PC-3 (cell line): Measurements from ENCODE around the gene TRMT10C.

Source experiments
- CTCF ChIP-seq: fragments of 300-600 bp; sonication (generic); conservative IDR thresholded peaks from 2 replicates; pipeline ENCODE4 v1.5.1; 2017; ENCODE audit warnings: antibody characterized with exemption, low read depth, mild to moderate bottlenecking, low read length
- EZH2 ChIP-seq: fragments of 300-600 bp; sonication (generic); IDR thresholded peaks from one replicate; pipeline ENCODE4 v1.6.1; 2017; ENCODE audit warnings: antibody characterized with exemption, mild to moderate bottlenecking, low read length; ENCODE audit not compliant: unreplicated experiment
- EZH2phosphoT487 ChIP-seq: fragments of 300-600 bp; sonication (generic); IDR thresholded peaks from 2 replicates; pipeline ENCODE4 v1.6.1; 2018; ENCODE audit warnings: mild to moderate bottlenecking, antibody characterized with exemption, low read length, borderline replicate concordance

GRCh38 chr3:101536266-101536665, 25.4 kb upstream of the TRMT10C start:
- TF ChIP-seq CTCF (no peak), EZH2 (no peak), EZH2phosphoT487 (no peak)
